GM13976 (cell line): ENCODE measurements around the gene NPW.
A peak's percentile ranks its signal among the peaks of the same experiment; 100 is the strongest.
"Not testable (repeated sequence)": the region's sequence is repeated elsewhere in the genome, so short reads cannot be mapped to it uniquely, and the experiment has no call there.

Source experiments
- DNase-seq: peaks from one replicate; pipeline ENCODE4 v3.0.0; 2012; ENCODE audit warnings: low spot score
- in situ Hi-C: fragments of 300-500 bp; cut with MboI; formaldehyde crosslinking; loops from one replicate; pipeline ENCODE4 v1.12.0; 2022; ENCODE audit warnings: low sequenced_read_pairs, mixed read lengths, inconsistent platforms; ENCODE audit not compliant: unreplicated experiment
- TF ChIP-seq, protein P1 (sequence below): IDR thresholded peaks from 2 replicates; pipeline ENCODE4 v1.5.1; 2012; ENCODE audit warnings: borderline replicate concordance, mild to moderate bottlenecking; ENCODE audit not compliant: insufficient read depth; ENCODE audit errors: extremely low read depth, missing control alignments, control extremely low read depth

Gene NPW

GRCh38 chr16:2007081-2007836 lies 12.3 kb upstream of the NPW start:
- TF ChIP-seq, protein P1, sequence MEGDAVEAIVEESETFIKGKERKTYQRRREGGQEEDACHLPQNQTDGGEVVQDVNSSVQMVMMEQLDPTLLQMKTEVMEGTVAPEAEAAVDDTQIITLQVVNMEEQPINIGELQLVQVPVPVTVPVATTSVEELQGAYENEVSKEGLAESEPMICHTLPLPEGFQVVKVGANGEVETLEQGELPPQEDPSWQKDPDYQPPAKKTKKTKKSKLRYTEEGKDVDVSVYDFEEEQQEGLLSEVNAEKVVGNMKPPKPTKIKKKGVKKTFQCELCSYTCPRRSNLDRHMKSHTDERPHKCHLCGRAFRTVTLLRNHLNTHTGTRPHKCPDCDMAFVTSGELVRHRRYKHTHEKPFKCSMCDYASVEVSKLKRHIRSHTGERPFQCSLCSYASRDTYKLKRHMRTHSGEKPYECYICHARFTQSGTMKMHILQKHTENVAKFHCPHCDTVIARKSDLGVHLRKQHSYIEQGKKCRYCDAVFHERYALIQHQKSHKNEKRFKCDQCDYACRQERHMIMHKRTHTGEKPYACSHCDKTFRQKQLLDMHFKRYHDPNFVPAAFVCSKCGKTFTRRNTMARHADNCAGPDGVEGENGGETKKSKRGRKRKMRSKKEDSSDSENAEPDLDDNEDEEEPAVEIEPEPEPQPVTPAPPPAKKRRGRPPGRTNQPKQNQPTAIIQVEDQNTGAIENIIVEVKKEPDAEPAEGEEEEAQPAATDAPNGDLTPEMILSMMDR: no peak
- in situ Hi-C loops: loop anchor here (25.0 kb wide), 1 partner anchor 480 kb away; the partner anchor contains the start of gene TBC1D24
- DNase-seq: no peak

- DNase-seq: no peak
- TF ChIP-seq, protein P1: no peak
- in situ Hi-C loops: loop anchor here (25.0 kb wide), 1 partner anchor 479 kb away; the partner anchor contains the start of gene TBC1D24
These were observed 11.5 kb upstream of the NPW start for GRCh38 chr16:2008009-2008526.

DNA sequence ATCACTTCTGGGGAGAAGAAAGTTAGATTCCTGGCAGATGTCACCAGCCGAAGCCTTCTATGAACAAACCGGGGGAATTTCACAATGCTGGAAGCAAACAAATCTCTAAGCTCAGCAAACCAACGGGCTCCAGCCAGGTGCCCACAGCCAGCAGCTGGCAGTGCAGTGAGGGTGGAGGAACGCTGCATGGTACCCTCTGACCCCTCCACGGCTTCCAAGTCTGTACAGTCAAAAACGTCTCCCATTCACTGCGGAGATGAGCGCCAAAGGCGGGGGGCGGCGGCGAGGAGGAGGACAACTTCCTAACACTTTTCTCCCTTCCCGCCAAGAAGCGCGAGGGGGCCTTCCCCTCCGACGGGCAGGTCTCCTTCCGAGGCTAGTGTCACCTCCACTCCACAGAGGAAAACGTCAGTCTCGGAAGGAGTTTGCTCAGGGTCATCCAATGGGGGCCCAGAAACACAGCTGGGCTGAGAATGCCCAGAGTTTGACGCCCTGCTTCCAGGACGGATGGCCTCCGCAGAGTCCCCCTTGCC lies 10.9 kb upstream of the NPW start:
- in situ Hi-C loops: loop anchor here (25.0 kb wide), 1 partner anchor 479 kb away; the partner anchor contains the start of gene TBC1D24
- no peak for DNase-seq
- TF ChIP-seq, protein P1: no peak

- DNase-seq: no peak
- in situ Hi-C loops: loop anchor here (25.0 kb wide), 1 partner anchor 478 kb away; the partner anchor contains the start of gene TBC1D24
These were observed 10.3 kb upstream of the NPW start for GRCh38 chr16:2009164-2009711.

GRCh38 chr16:2009791-2010510 lies 9.6 kb upstream of the NPW start, which contains the start of gene ZNF598:
TSS of gene ZNF598 (minus strand) at chr16:2009821.
- TF ChIP-seq, protein P1: no peak
- DNase-seq: peak; percentile 98
- in situ Hi-C loops: loop anchor here (5.0 to 25.0 kb wide), 2 partner anchors 127 to 477 kb away; partner anchors contain the start of genes PKD1 and TBC1D24

More at GRCh38 chr16:2009164-2009711, 10.3 kb upstream of the NPW start:
- TF ChIP-seq, protein P1: no peak

GRCh38 chr16:2011726-2012125 lies 7.9 kb upstream of the NPW start:
- DNase-seq: not testable (repeated sequence)
- in situ Hi-C loops: loop anchor here (5.0 to 25.0 kb wide), 2 partner anchors 126 to 476 kb away; partner anchors contain the start of genes PKD1 and TBC1D24
